ENCODE data around the gene DEPDC5. TPM values are rescaled to one million over a fixed set of nuclear protein-coding genes. Genes with fewer than 3 reads are reported as not detected.

The DEPDC5 gene
- total RNA-seq, 1 donor from 2014 or later = 32.6 TPM

DNA sequence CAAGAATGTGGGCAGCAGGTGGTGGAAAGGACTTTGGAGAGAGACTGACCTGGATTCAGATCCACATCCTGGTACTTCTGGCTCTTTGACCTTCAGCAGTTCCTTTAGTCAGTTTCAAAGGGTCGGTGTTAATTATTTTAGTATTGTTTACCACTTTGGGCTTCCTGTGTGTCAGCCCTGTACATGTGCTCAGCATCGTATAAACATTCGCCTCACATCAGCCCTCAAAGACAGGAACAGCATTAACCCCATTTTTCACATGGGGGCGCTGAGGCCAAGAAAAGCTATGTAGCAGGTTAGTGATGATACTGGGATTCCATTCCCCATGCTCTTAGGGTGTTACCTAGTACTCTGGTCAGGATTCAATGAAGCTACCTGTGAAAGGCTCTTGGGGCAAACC is 118.4 kb downstream of the DEPDC5 start:
- TF ChIP-seq CTCF (IDR thresholded peaks at IDR 0.05; ENCODE audit: unreplicated experiment) = no peak
- H3K4me3 Mint-ChIP-seq (ENCODE audit: unreplicated experiment) = no peak overlapping the region
- H3K9me3 Mint-ChIP-seq (ENCODE audit: unreplicated experiment) = no peaks in the 10 kb centered on the region
- DNase-seq (ENCODE audit: low spot score) = peak; percentile 41
- peaks cover 22% of the 10 kb centered on the region for H3K36me3 Mint-ChIP-seq (ENCODE audit: low read depth, unreplicated experiment)
- H3K4me1 Mint-ChIP-seq (ENCODE audit: unreplicated experiment) = peaks cover 8% of the 10 kb centered on the region
- no peaks in the 10 kb centered on the region for H3K27me3 Mint-ChIP-seq (ENCODE audit: unreplicated experiment)
- no peak overlapping the region for H3K27ac Mint-ChIP-seq (ENCODE audit: unreplicated experiment)

GRCh38 chr22:31874821-31875220 is 121.0 kb downstream of the DEPDC5 start:
- DNase-seq (ENCODE audit: low spot score) = no peak
- Mint-ChIP-seq H3K9me3 (ENCODE audit: unreplicated experiment) (no peaks in the 10 kb centered on the region), H3K36me3 (ENCODE audit: low read depth, unreplicated experiment) (peaks cover 18% of the 10 kb centered on the region), H3K27ac (ENCODE audit: unreplicated experiment) (peak overlapping the region; percentile 42), H3K4me1 (ENCODE audit: unreplicated experiment) (peaks cover 17% of the 10 kb centered on the region), H3K27me3 (ENCODE audit: unreplicated experiment) (no peaks in the 10 kb centered on the region), H3K4me3 (ENCODE audit: unreplicated experiment) (no peak overlapping the region)
- no peak for TF ChIP-seq CTCF (IDR thresholded peaks at IDR 0.05; ENCODE audit: unreplicated experiment)

DNA sequence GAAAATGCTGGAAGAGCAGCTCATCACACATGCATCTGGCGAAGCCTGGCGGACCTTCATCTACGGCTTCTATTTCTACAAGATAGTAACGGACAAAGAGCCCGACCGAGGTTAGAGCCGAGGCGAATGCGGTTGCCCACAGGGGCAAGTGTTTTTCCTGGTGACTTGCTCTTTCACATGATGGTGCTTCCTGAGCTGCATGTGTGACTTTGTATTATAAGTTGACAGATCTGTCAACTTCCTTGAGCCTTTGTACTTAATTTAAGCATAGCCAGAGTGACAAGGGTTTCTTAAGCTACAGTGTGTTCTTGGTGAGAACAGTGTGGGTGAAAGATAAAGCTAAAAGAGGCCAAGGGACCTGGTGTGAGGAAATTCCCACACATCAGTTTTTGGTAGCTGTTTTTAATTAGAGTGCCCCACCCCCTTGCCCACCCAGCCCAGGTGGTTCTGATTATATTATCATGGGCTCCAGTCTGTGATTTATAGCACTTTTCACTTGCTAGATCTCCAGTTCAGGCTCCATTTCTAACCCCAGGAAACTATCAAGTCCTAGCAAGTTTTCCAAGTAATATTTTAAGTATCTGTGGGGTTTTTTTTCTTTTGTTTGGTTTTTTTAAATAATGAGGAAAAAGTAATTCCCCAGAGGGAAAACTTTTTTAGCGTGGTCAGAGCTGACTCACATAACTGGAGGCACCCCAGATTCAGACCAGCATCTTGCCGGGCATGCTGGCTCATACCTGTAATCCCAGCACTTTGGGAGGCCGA is 122.5 kb downstream of the DEPDC5 start:
- Mint-ChIP-seq H3K27me3 (ENCODE audit: unreplicated experiment) (no peaks in the 10 kb centered on the region), H3K36me3 (ENCODE audit: low read depth, unreplicated experiment) (peaks cover 12% of the 10 kb centered on the region), H3K4me3 (ENCODE audit: unreplicated experiment) (no peak overlapping the region), H3K4me1 (ENCODE audit: unreplicated experiment) (peaks cover 23% of the 10 kb centered on the region), H3K27ac (ENCODE audit: unreplicated experiment) (no peak overlapping the region), H3K9me3 (ENCODE audit: unreplicated experiment) (no peaks in the 10 kb centered on the region)
- TF ChIP-seq CTCF (IDR thresholded peaks at IDR 0.05; ENCODE audit: unreplicated experiment) = no peak
- DNase-seq (ENCODE audit: low spot score) = no peak

GRCh38 chr22:31879585-31879984 is 125.8 kb downstream of the DEPDC5 start:
- no peak overlapping the region for H3K27ac Mint-ChIP-seq (ENCODE audit: unreplicated experiment)

More at GRCh38 chr22:31879585-31879984, 125.8 kb downstream of the DEPDC5 start:
- peaks cover 10% of the 10 kb centered on the region for H3K36me3 Mint-ChIP-seq (ENCODE audit: low read depth, unreplicated experiment)
- H3K4me3 Mint-ChIP-seq (ENCODE audit: unreplicated experiment) = no peak overlapping the region
- no peaks in the 10 kb centered on the region for H3K27me3 Mint-ChIP-seq (ENCODE audit: unreplicated experiment)
- H3K9me3 Mint-ChIP-seq (ENCODE audit: unreplicated experiment) = no peaks in the 10 kb centered on the region
- no peak for TF ChIP-seq CTCF (IDR thresholded peaks at IDR 0.05; ENCODE audit: unreplicated experiment)
- no peak for DNase-seq (ENCODE audit: low spot score)
- peaks cover 22% of the 10 kb centered on the region for H3K4me1 Mint-ChIP-seq (ENCODE audit: unreplicated experiment)
